Measurements from ENCODE around the gene NOTCH2NLA. TPM values are rescaled to one million over a fixed set of nuclear protein-coding genes. Genes with fewer than 3 reads are reported as not detected.
"Not testable (repeated sequence)": the region's sequence is repeated elsewhere in the genome, so short reads cannot be mapped to it uniquely, and the experiment has no call there.

Gene NOTCH2NLA
- 0.26 and 0.37 TPM in 2 replicates for polyA plus RNA-seq (2014; cell fraction: cytosol; rRNA removed)
- 0.13 and 0.20 TPM in 2 replicates for polyA plus RNA-seq (2014; cell fraction: nucleus; rRNA removed)

DNA sequence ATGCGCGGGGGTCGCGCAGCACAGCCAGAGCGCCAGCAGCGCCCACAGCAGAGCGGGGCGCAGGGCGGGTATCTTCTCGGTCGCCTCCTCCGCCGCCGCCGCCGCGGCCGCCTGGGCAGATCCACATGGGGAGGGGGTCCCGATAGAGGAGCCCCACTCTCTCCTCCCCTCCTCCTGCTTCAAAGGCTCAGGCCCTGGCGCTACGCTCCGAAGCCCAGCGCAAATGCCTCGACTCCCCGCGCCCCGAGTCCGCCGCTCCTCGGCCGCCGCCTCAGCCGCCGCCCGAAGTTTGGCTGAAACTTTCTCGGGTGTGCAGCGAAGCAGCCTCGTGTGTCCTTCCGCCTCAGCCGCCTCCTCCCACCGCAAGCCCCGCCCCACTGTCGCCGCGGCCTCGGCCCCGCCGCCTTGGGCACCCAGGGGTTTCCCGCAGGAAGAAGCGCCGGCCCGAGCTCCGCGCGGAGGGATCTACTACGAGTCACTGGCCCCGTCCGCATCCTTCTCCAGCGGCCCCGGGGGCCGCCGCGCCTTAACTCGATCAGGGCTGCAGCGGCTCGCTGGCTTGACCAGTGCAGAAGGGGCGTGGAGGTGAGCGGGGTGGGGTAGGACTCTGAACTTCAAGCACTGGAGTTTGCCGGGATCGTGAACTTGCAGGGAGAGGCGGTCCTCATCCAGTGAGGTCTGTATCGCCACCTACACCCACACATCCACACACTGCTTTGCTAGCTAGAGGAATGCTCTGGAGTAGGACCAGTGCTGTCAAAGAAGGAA lies at the start of gene NOTCH2NLA:
NOTCH2NLA (minus strand) TSS at position 312 of the 768 bp plus-strand sequence. CDS start 39,684 bp downstream, outside the sequence.
- DNase-seq (ENCODE audit: low spot score) = not testable (repeated sequence)

DNA sequence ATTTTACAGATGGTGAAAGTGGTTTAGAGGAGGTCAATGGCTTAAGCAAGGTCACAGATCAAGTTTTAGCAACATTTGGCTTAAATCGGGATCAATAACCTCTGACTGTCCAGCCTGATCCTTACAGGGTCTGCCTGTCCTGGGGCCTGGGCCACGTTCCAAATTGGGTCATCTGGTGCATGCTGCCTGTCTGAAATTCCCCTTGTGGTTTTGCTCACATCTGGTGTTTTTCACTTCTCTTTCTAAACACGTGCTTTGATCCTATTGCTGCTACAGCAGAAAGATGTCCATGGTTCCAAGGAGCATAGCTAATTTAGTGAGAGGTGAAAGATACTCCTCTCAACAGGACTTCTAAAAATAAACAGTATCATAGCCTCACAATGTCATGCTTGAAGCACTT lies 49.5 kb upstream of the NOTCH2NLA start:
- not testable (repeated sequence) for DNase-seq (ENCODE audit: low spot score)

GRCh38 chr1:146277087-146277486 lies 48.3 kb upstream of the NOTCH2NLA start:
- not testable (repeated sequence) for DNase-seq (ENCODE audit: low spot score)

DNA sequence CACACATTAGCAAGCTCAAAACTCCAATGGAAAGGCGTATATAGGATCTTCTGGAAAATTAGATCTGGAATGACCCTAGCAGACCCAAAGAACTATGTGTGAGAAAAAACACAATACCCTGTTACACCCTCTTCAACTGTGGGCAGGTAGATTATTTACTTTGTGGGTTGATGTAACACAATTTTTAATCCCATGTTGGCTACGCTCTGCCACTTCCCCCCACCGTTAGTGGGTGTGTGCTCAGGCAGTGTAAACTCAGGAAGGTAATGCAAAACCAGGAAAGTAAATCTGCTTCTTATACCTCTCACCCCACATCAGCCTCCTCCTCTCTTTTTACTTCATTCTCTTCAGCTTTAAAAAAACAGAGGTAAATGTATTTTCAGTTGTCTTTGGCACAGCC lies 45.3 kb upstream of the NOTCH2NLA start:
- DNase-seq (ENCODE audit: low spot score) = not testable (repeated sequence)

DNA sequence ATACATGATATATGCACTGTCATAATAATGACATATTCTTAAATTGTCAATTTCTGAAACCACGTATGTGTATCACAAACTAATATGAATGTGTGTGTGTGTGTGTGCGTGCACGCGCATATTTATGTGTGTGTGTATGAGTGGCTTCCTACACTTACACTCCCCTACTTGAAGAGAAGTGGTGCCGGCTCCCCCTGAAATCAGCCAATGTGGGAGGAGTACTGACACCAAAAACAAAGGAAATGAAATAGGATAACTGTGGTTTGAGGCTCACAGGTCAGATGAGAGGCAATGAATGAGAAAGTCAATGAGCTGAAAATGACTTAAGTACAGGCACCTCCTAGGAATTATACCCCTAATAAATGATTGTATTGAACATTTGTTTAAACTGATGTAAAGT lies 44.4 kb upstream of the NOTCH2NLA start:
- DNase-seq (ENCODE audit: low spot score) = not testable (repeated sequence)

- DNase-seq (ENCODE audit: low spot score) = not testable (repeated sequence)
These were observed 43.9 kb upstream of the NOTCH2NLA start for GRCh38 chr1:146272734-146273133.

GRCh38 chr1:146271977-146272376 lies 43.2 kb upstream of the NOTCH2NLA start:
- not testable (repeated sequence) for DNase-seq (ENCODE audit: low spot score)

- DNase-seq (ENCODE audit: low spot score) = not testable (repeated sequence)
These were observed 41.3 kb upstream of the NOTCH2NLA start for GRCh38 chr1:146270129-146270528.

- not testable (repeated sequence) for DNase-seq (ENCODE audit: low spot score)
These were observed 37.4 kb upstream of the NOTCH2NLA start for GRCh38 chr1:146266179-146266748.

DNA sequence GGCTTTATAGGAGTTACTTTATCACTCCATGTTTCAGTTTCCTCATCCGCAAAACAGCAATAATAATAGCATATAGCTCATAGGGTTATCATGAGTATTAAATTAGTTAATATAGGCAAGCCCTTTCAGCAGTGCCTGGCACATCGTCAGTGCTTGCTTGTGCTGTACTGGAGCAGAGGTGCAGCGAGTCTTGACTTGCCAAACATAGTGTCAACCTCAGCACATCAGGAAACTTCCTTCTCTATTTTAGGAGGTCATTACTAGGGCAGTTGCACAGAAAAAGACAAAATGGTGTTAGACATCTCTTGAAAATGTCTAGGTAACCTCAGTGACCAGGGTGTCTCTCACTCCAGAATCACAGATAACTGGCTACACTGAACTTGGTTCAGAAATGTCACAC lies 35.9 kb upstream of the NOTCH2NLA start:
- DNase-seq (ENCODE audit: low spot score) = not testable (repeated sequence)

DNA sequence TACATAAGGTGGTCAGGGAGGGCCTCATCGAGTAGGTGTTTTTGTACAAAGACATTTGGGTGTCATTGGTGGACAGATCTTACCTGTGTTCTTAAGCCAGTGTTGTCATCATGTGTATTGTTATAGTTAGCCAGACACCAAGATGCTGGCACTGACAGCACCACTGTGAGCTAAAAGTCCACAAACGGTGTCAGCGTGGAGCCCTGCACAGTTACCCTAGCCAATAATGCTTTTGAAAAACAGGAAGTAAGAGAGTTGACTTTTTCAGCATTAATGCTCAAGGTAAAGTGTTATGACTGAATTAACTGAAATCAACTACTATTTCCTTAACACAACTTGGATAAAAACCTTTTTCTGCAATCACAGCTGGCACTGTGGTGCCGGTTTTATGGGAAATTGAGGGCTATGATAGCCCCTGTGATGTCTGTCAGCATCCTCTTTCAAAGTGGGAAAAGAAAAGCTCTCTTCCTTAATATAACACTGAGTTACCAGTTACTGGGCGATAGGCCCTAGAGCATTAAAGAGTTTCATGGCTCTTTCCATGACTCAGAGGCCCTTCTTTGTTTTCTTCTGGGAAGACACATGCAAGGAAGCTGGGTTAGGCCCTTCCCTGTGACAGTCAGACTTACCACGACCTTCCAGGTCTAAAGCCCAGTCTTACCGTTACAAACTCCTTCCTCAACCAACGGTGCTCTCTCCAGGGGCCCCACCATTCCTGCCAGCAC lies 31.3 kb upstream of the NOTCH2NLA start:
- DNase-seq (ENCODE audit: low spot score) = not testable (repeated sequence)

- not testable (repeated sequence) for DNase-seq (ENCODE audit: low spot score)
These were observed 29.3 kb upstream of the NOTCH2NLA start for GRCh38 chr1:146257992-146258552.

DNA sequence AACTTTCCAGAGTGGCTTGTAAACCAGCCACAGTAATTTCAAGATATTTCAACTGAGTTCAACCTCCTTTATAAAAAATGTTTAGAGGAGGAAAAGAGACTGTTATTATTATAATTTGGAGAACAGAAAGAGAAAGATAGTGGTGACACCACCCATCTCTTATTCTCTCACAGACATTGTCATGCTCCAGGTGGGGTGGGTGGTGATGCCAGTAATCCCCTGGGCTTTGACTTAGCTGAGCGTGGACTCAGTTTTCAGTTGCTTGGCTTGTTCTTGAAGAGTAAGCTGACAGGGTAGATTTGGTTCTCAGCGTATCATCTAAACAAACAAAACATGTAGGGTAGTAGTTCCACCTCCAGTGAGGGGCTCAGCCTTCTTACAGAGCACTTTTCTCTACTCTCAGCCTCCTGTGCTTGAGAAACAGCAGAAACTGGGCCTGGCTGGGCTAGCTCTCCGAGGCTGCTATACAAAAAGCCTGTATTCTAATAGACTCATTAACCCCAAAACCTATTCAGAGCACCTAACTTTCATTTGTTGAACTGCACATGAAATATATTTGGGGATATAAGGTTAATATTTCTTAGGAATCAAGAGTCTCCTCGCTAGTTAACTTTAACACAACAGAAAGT lies 25.9 kb upstream of the NOTCH2NLA start:
- not testable (repeated sequence) for DNase-seq (ENCODE audit: low spot score)

- DNase-seq (ENCODE audit: low spot score) = not testable (repeated sequence)
These were observed 24.5 kb upstream of the NOTCH2NLA start for GRCh38 chr1:146253249-146253855.

GRCh38 chr1:146251523-146251922 lies 22.7 kb upstream of the NOTCH2NLA start:
- not testable (repeated sequence) for DNase-seq (ENCODE audit: low spot score)

- DNase-seq (ENCODE audit: low spot score) = not testable (repeated sequence)
These were observed 19.8 kb upstream of the NOTCH2NLA start for GRCh38 chr1:146248643-146249042.

DNA sequence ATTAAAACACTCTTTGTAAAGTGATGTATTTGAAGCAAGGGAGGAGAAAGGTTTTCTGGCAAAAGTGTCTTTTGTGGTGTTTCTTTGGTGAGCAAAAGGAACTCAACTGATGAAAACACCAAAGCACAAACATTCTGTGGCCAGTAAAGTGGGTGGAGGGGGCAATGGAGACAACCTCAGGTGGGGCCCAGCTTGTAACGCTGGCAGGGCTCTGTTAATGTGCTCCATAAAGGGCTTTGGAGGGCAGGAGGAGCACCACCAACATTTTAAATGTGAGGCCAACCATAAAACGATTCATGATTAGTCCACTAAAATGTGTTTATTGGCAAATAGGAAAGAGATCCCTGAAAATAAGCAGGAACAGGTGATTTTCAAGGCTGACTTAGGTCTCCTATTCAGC lies 7.8 kb upstream of the NOTCH2NLA start:
- not testable (repeated sequence) for DNase-seq (ENCODE audit: low spot score)

DNA sequence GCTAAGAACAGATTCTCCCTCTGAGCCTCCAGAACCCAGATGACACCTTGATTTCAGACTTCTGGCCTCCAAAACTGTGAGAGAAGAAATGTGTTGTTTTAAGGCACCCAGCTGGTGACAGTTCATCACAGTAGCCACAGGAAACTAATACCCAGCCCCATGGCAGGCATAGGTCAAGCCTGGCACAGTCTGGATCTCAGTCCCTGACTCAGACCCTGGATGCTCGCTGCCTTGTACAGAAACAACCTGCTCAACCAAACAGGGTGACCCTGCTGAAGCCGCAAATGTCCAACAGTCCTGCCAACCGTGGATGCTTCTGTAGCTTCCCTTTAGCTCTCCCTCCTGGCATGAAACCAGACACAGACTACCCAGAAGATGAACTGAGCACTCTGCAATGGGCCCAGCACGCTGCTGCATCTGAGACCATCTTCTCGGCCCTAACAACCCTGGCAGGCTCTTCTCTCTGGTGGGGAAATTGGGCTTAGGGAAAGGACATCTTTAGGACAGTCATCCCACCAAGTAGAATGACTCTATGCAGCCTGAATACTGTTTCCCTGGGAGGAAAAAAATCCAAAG lies 7.3 kb upstream of the NOTCH2NLA start:
- DNase-seq (ENCODE audit: low spot score) = not testable (repeated sequence)

- DNase-seq (ENCODE audit: low spot score) = not testable (repeated sequence)
These were observed 608 bp downstream of the NOTCH2NLA start for GRCh38 chr1:146228144-146228682.

GRCh38 chr1:146174531-146174930 lies 54.3 kb downstream of the NOTCH2NLA start:
- DNase-seq (ENCODE audit: low spot score) = not testable (repeated sequence)
